MM.1S (cell line): ENCODE data around the gene ZNF561.

Source experiments
- DNase-seq: peaks from one replicate; pipeline ENCODE4 v3.0.0-alpha.2; 2015
- H2AFZ ChIP-seq: fragments of 300-600 bp; sonication (generic); 2 replicates; pipeline ENCODE4 v1.6.0; 2016; ENCODE audit warnings: antibody characterized with exemption, low read length
- H3F3A ChIP-seq: fragments of 300-600 bp; sonication (generic); 2 replicates; pipeline ENCODE4 v1.6.1; 2016; ENCODE audit warnings: mild to moderate bottlenecking, antibody characterized with exemption, low read length, moderate library complexity, mixed read lengths; ENCODE audit not compliant: insufficient read depth
- H3K27ac ChIP-seq: fragments of 300-600 bp; sonication (generic); 2 replicates; pipeline ENCODE4 v1.5.1; 2016; ENCODE audit warnings: mild to moderate bottlenecking, low read length
- H3K27me3 ChIP-seq: fragments of 300-600 bp; sonication (generic); replicated peaks from 2 replicates; pipeline ENCODE4 v1.6.0; 2016; ENCODE audit warnings: low read length; ENCODE audit not compliant: insufficient read depth
- H3K36me3 ChIP-seq: fragments of 300-600 bp; sonication (generic); replicated peaks from 2 replicates; pipeline ENCODE4 v1.6.1; 2016; ENCODE audit warnings: mild to moderate bottlenecking, low read length, mixed read lengths; ENCODE audit not compliant: insufficient read depth
- H3K4me1 ChIP-seq: fragments of 300-600 bp; sonication (generic); 2 replicates; pipeline ENCODE4 v1.6.1; 2016; ENCODE audit warnings: low read length, mixed read lengths
- H3K4me2 ChIP-seq: fragments of 300-600 bp; sonication (generic); 2 replicates; pipeline ENCODE4 v1.6.0; 2016; ENCODE audit warnings: low read depth, low read length
- H3K4me3 ChIP-seq: fragments of 300-600 bp; sonication (generic); 2 replicates; pipeline ENCODE4 v1.5.1; 2016; ENCODE audit warnings: low read length, mixed read lengths
- H3K79me2 ChIP-seq: fragments of 300-600 bp; sonication (generic); 2 replicates; pipeline ENCODE4 v1.6.1; 2016; ENCODE audit warnings: mixed run types, low read length, mixed read lengths
- H3K9ac ChIP-seq: fragments of 300-600 bp; sonication (generic); 2 replicates; pipeline ENCODE4 v1.6.1; 2016; ENCODE audit warnings: low read length, mixed read lengths
- H3K9me2 ChIP-seq: fragments of 300-600 bp; sonication (generic); replicated peaks from 2 replicates; pipeline ENCODE4 v1.6.1; 2016; ENCODE audit warnings: mild to moderate bottlenecking, low read length, mixed read lengths; ENCODE audit not compliant: insufficient read depth
- H3K9me3 ChIP-seq: fragments of 300-600 bp; sonication (generic); replicated peaks from 2 replicates; pipeline ENCODE4 v1.6.1; 2016; ENCODE audit warnings: mild to moderate bottlenecking, low read length, mixed read lengths; ENCODE audit not compliant: insufficient read depth
- H4K20me1 ChIP-seq: fragments of 300-600 bp; sonication (generic); 2 replicates; pipeline ENCODE4 v1.6.1; 2016; ENCODE audit warnings: mild to moderate bottlenecking, low read length, moderate library complexity, mixed read lengths; ENCODE audit not compliant: insufficient read depth
- CTCF ChIP-seq: fragments of 300-600 bp; sonication (generic); IDR thresholded peaks from 2 replicates; pipeline ENCODE4 v1.5.1; 2016; ENCODE audit warnings: antibody characterized with exemption, low read length, mixed read lengths
- EZH2 ChIP-seq: fragments of 300-600 bp; sonication (generic); optimal IDR thresholded peaks from 2 replicates; pipeline ENCODE3; 2017; ENCODE audit warnings: low read depth, mild to moderate bottlenecking, antibody characterized with exemption, low read length, mixed read lengths
- EZH2phosphoT487 ChIP-seq: fragments of 300-600 bp; sonication (generic); IDR thresholded peaks from 2 replicates; pipeline ENCODE4 v1.6.1; 2018; ENCODE audit warnings: antibody characterized with exemption, low read length

ZNF561 gene

GRCh38 chr19:9645472-9645871 lies 24.4 kb upstream of the ZNF561 start:
- Histone ChIP-seq H3K36me3 (no peaks in the 10 kb centered on the region; the same call in 1 of the 2 replicates), H3F3A (no peaks in the 10 kb centered on the region), H3K27ac (no peak overlapping the region), H3K4me1 (no peaks in the 10 kb centered on the region), H3K4me2 (no peak overlapping the region), H2AFZ (no peak overlapping the region), H3K9me2 (no peaks in the 10 kb centered on the region), H3K27me3 (no peaks in the 10 kb centered on the region), H3K9me3 (no peaks in the 10 kb centered on the region), H3K9ac (no peak overlapping the region), H4K20me1 (no peaks in the 10 kb centered on the region), H3K79me2 (0 out of 2 replicates have a peak, but pooled peaks cover 5% of the 10 kb centered on the region), H3K4me3 (no peak overlapping the region)
- TF ChIP-seq EZH2 (no peak), EZH2phosphoT487 (no peak), CTCF (no peak)
- DNase-seq, result no peak

- no peak overlapping the region for H2AFZ ChIP-seq
- H3K4me2 ChIP-seq, result no peak overlapping the region
- 0 out of 2 replicates have a peak, but pooled peaks cover 5% of the 10 kb centered on the region for H3K79me2 ChIP-seq
- no peak for DNase-seq
- H3K36me3 ChIP-seq, result no peaks in the 10 kb centered on the region; the same call in 1 of the 2 replicates
- no peaks in the 10 kb centered on the region for H3K9me2 ChIP-seq
- TF ChIP-seq EZH2, result no peak
- no peak for TF ChIP-seq CTCF
- no peak for TF ChIP-seq EZH2phosphoT487
- H3F3A ChIP-seq, result no peaks in the 10 kb centered on the region
- H3K27ac ChIP-seq, result no peak overlapping the region
- H4K20me1 ChIP-seq, result no peaks in the 10 kb centered on the region
- no peaks in the 10 kb centered on the region for H3K9me3 ChIP-seq
- H3K4me1 ChIP-seq, result no peaks in the 10 kb centered on the region
- no peak overlapping the region for H3K9ac ChIP-seq
- H3K4me3 ChIP-seq, result no peak overlapping the region
- no peaks in the 10 kb centered on the region for H3K27me3 ChIP-seq
These were observed 23.4 kb upstream of the ZNF561 start for GRCh38 chr19:9644472-9644871.

GRCh38 chr19:9641810-9642209 lies 20.8 kb upstream of the ZNF561 start:
- DNase-seq, result no peak
- Histone ChIP-seq H3K27ac (no peak overlapping the region), H4K20me1 (no peaks in the 10 kb centered on the region), H3K79me2 (no peaks in the 10 kb centered on the region), H2AFZ (no peak overlapping the region), H3K9ac (no peak overlapping the region), H3K36me3 (no peaks in the 10 kb centered on the region), H3K4me1 (no peaks in the 10 kb centered on the region), H3K4me2 (no peak overlapping the region), H3F3A (no peaks in the 10 kb centered on the region), H3K4me3 (no peak overlapping the region), H3K9me3 (no peaks in the 10 kb centered on the region), H3K9me2 (no peaks in the 10 kb centered on the region), H3K27me3 (no peaks in the 10 kb centered on the region)
- TF ChIP-seq EZH2phosphoT487 (no peak), EZH2 (no peak), CTCF (no peak)
